IPS-15b (cell line): ENCODE results near the gene ANKS1B.

Experiments used
- H3K27me3 ChIP-seq: one replicate; pipeline ENCODE4 v1.6.1; 2013; ENCODE audit warnings: low read length; ENCODE audit not compliant: control insufficient read depth, insufficient read depth
- H3K36me3 ChIP-seq: one replicate; pipeline ENCODE4 v1.6.1; 2013; ENCODE audit warnings: low read length; ENCODE audit not compliant: control insufficient read depth, insufficient read depth
- H3K4me1 ChIP-seq: one replicate; pipeline ENCODE4 v1.6.1; 2013; ENCODE audit warnings: mild to moderate bottlenecking, low read length; ENCODE audit not compliant: control insufficient read depth, insufficient read depth
- H3K4me3 ChIP-seq: one replicate; pipeline ENCODE4 v1.5.1; 2013; ENCODE audit warnings: low read depth, low read length
- H3K9ac ChIP-seq: one replicate; pipeline ENCODE4 v1.6.1; 2013; ENCODE audit warnings: low read depth, mild to moderate bottlenecking, low read length
- H3K9me3 ChIP-seq: one replicate; pipeline ENCODE4 v1.6.1; 2013; ENCODE audit warnings: mild to moderate bottlenecking, low read length; ENCODE audit not compliant: control insufficient read depth, insufficient read depth

Gene ANKS1B

DNA sequence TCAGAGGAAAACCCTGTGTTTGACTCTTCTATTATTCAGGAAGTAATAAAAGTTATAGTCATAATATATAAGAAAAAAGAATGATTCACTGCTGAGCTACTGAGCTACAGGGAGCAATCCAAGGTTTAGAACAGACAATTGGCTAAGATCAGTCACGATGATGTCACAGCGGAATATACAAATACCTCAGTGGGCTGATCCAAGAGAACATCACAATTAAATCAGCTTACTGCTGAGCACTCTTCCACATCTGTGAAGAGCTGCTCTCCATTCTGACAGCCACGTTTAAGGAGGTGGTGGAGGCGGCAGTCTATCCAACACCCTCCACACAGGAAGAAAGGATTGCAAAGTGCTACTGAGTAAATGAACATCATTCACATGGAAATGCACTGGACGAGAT is 1068.6 kb downstream of the ANKS1B start:
- Histone ChIP-seq H3K4me1 (no peaks in the 10 kb centered on the region), H3K36me3 (no peaks in the 10 kb centered on the region), H3K9me3 (no peaks in the 10 kb centered on the region), H3K4me3 (no peak overlapping the region), H3K27me3 (no peaks in the 10 kb centered on the region), H3K9ac (no peak overlapping the region)

GRCh38 chr12:98912401-98912974 is 1072.2 kb downstream of the ANKS1B start:
- Histone ChIP-seq H3K36me3 (no peaks in the 10 kb centered on the region), H3K4me1 (no peaks in the 10 kb centered on the region), H3K4me3 (no peak overlapping the region), H3K9me3 (no peaks in the 10 kb centered on the region), H3K9ac (no peak overlapping the region), H3K27me3 (no peaks in the 10 kb centered on the region)

- Histone ChIP-seq H3K4me1 (no peaks in the 10 kb centered on the region), H3K27me3 (no peaks in the 10 kb centered on the region), H3K4me3 (no peak overlapping the region), H3K9me3 (no peaks in the 10 kb centered on the region), H3K9ac (no peak overlapping the region), H3K36me3 (no peaks in the 10 kb centered on the region)
Observed at GRCh38 chr12:98911396-98911795, 1073.3 kb downstream of the ANKS1B start.

GRCh38 chr12:98909746-98910145 is 1075.0 kb downstream of the ANKS1B start:
- no peak overlapping the region for H3K9ac ChIP-seq
- no peaks in the 10 kb centered on the region for H3K9me3 ChIP-seq

GRCh38 chr12:98908866-98909265 is 1075.9 kb downstream of the ANKS1B start:
- H3K4me1 ChIP-seq: no peaks in the 10 kb centered on the region
- no peaks in the 10 kb centered on the region for H3K27me3 ChIP-seq
- H3K4me3 ChIP-seq: no peak overlapping the region
- H3K36me3 ChIP-seq: no peaks in the 10 kb centered on the region
- H3K9ac ChIP-seq: no peak overlapping the region
- H3K9me3 ChIP-seq: no peaks in the 10 kb centered on the region

More at GRCh38 chr12:98909746-98910145, 1075.0 kb downstream of the ANKS1B start:
- H3K27me3 ChIP-seq: no peaks in the 10 kb centered on the region
- no peaks in the 10 kb centered on the region for H3K4me1 ChIP-seq
- H3K36me3 ChIP-seq: no peaks in the 10 kb centered on the region
- no peak overlapping the region for H3K4me3 ChIP-seq

GRCh38 chr12:98903875-98904274 is 1080.9 kb downstream of the ANKS1B start:
- H3K4me3 ChIP-seq: no peak overlapping the region
- H3K27me3 ChIP-seq: no peaks in the 10 kb centered on the region
- H3K4me1 ChIP-seq: no peaks in the 10 kb centered on the region
- no peaks in the 10 kb centered on the region for H3K36me3 ChIP-seq
- H3K9ac ChIP-seq: no peak overlapping the region
- H3K9me3 ChIP-seq: no peaks in the 10 kb centered on the region

GRCh38 chr12:98901189-98901588 is 1083.5 kb downstream of the ANKS1B start:
- Histone ChIP-seq H3K27me3 (peaks cover 12% of the 10 kb centered on the region), H3K4me3 (no peak overlapping the region), H3K4me1 (no peaks in the 10 kb centered on the region), H3K9me3 (no peaks in the 10 kb centered on the region), H3K9ac (no peak overlapping the region), H3K36me3 (no peaks in the 10 kb centered on the region)

DNA sequence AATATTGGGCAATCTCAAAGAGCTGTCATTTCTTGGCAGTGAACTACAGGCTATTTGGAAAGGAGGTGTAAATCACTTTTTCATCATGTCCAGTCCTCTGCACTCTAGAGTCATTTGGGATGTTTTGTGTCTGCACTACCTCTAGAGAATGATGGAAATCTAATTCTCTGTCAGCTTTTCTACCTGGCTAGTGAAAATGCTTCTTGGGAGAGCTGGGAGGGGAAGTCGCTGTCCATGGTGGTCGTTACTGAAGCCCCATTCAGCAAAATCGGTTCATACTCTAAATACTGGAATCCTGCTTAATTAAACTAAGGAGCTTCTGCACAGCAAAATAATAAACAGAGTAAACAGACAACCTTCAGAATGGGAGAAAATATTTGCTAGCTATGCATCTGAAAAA is 1087.8 kb downstream of the ANKS1B start:
- no peak overlapping the region for H3K9ac ChIP-seq
- H3K4me1 ChIP-seq: peaks cover 6% of the 10 kb centered on the region
- no peaks in the 10 kb centered on the region for H3K9me3 ChIP-seq
- peaks cover 46% of the 10 kb centered on the region for H3K27me3 ChIP-seq
- H3K36me3 ChIP-seq: no peaks in the 10 kb centered on the region
- no peak overlapping the region for H3K4me3 ChIP-seq

GRCh38 chr12:98895086-98895651 is 1089.6 kb downstream of the ANKS1B start:
- Histone ChIP-seq H3K4me3 (peak overlapping the region; percentile 61), H3K27me3 (peaks cover 64% of the 10 kb centered on the region), H3K9ac (no peak overlapping the region), H3K36me3 (no peaks in the 10 kb centered on the region), H3K4me1 (peaks cover 6% of the 10 kb centered on the region), H3K9me3 (no peaks in the 10 kb centered on the region)

DNA sequence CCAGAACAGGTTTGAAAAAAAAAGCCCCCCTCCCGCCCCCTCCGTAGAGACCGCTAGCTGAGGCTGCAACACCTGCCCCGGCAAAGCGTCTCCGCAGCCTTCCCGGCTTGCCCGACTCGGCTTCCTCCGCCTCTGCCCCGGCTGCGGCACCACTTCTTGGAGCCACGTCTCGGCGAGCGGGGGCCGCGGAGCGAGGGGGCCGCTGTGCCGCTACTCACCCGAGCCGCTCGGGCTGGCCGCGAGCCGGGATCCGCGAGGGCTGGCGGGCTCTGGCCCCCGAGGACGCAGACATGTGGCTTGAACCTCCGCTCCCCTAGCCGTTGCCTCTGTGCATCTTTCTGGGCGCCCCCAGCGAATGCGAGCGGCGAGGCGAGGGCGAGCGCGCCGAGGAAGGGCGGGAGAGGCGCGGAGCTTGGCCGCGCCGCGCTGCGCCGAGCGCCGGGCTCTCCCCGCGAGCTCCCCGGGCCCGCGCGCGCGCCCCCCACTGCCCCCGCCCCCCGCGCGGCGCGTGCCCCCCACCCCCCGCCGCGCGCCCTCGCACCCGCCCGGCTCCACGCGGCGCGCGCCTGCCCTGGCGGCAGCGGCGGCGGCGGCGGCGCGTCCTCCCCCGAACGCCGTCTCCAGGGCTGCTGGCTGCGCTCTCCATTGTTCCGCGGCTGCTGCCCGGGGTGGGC is 1090.2 kb downstream of the ANKS1B start:
- H3K9ac ChIP-seq: no peak overlapping the region
- H3K9me3 ChIP-seq: no peaks in the 10 kb centered on the region
- no peaks in the 10 kb centered on the region for H3K36me3 ChIP-seq
- H3K27me3 ChIP-seq: peaks cover 66% of the 10 kb centered on the region
- peaks cover 6% of the 10 kb centered on the region for H3K4me1 ChIP-seq
- peak overlapping the region; percentile 46 for H3K4me3 ChIP-seq

- no peak overlapping the region for H3K9ac ChIP-seq
- H3K9me3 ChIP-seq: no peaks in the 10 kb centered on the region
- H3K4me3 ChIP-seq: peak overlapping the region; percentile 46
- H3K4me1 ChIP-seq: peaks cover 6% of the 10 kb centered on the region
- peaks cover 66% of the 10 kb centered on the region for H3K27me3 ChIP-seq
- no peaks in the 10 kb centered on the region for H3K36me3 ChIP-seq
Observed at GRCh38 chr12:98893675-98894411, 1090.9 kb downstream of the ANKS1B start.
